Left ventricle myocardium inferior (tissue), 1 donor: ENCODE measurements around the gene EHBP1L1. TPM values are rescaled to one million over a fixed set of nuclear protein-coding genes. Genes with fewer than 3 reads are reported as not detected.

Experiments used
- DNase-seq: peaks from one replicate; pipeline ENCODE4 v3.0.0-alpha.2; 2020
- H3K27ac ChIP-seq: fragments of 200-600 bp; replicated peaks from 2 replicates; pipeline ENCODE4 v1.8.0; 2021
- H3K27me3 ChIP-seq: fragments of 200-600 bp; 2 replicates; pipeline ENCODE4 v1.8.0; 2021; ENCODE audit warnings: low read depth
- H3K36me3 ChIP-seq: fragments of 200-600 bp; 2 replicates; pipeline ENCODE4 v1.8.0; 2021
- H3K4me1 ChIP-seq: fragments of 200-600 bp; 2 replicates; pipeline ENCODE4 v1.8.0; 2021
- H3K4me3 ChIP-seq: fragments of 200-600 bp; 2 replicates; pipeline ENCODE4 v1.8.0; 2021; ENCODE audit warnings: mild to moderate bottlenecking, moderate library complexity
- H3K9me3 ChIP-seq: fragments of 200-600 bp; replicated peaks from 2 replicates; pipeline ENCODE4 v1.8.0; 2021
- intact Hi-C: fragments of 100-400 bp; cut with micrococcal nuclease; formaldehyde crosslinking; loops from one replicate; pipeline ENCODE4 v1.11.0; 2022
- total RNA-seq: library from RNA; stranded (reverse); fragmentation: NEBNext Ultra II Directional; extraction: Animal tissue kit (Norgen Biotek cat#: 25700); gene quantifications from one replicate; pipeline ENCODE4 v1.2.1, GENCODE V29; 2021
- TF ChIP-seq, protein P1 (sequence below): fragments of 200-600 bp; IDR thresholded peaks from 2 replicates; pipeline ENCODE4 v1.8.0; 2021; ENCODE audit warnings: antibody characterized with exemption, mild to moderate bottlenecking, borderline replicate concordance
- donor health status: DM: no; HTN: yes; CAD: no; lungs with severe emphysema.

Gene EHBP1L1
- total RNA-seq, 1 donor from 2014 or later = 69.5 TPM

GRCh38 chr11:65532388-65533064 is 43.3 kb upstream of the EHBP1L1 start:
- H3K27me3 ChIP-seq = no peaks in the 10 kb centered on the region
- intact Hi-C loops = loop anchor here (10.0 kb wide), 1 partner anchor 62 kb away; the partner anchor contains the start of gene KCNK7
- H3K36me3 ChIP-seq = peaks cover 84% of the 10 kb centered on the region
- no peak overlapping the region for H3K4me3 ChIP-seq
- TF ChIP-seq, protein P1, sequence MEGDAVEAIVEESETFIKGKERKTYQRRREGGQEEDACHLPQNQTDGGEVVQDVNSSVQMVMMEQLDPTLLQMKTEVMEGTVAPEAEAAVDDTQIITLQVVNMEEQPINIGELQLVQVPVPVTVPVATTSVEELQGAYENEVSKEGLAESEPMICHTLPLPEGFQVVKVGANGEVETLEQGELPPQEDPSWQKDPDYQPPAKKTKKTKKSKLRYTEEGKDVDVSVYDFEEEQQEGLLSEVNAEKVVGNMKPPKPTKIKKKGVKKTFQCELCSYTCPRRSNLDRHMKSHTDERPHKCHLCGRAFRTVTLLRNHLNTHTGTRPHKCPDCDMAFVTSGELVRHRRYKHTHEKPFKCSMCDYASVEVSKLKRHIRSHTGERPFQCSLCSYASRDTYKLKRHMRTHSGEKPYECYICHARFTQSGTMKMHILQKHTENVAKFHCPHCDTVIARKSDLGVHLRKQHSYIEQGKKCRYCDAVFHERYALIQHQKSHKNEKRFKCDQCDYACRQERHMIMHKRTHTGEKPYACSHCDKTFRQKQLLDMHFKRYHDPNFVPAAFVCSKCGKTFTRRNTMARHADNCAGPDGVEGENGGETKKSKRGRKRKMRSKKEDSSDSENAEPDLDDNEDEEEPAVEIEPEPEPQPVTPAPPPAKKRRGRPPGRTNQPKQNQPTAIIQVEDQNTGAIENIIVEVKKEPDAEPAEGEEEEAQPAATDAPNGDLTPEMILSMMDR = no peak
- no peak for DNase-seq
- H3K9me3 ChIP-seq = no peaks in the 10 kb centered on the region
- H3K4me1 ChIP-seq = no peaks in the 10 kb centered on the region
- H3K27ac ChIP-seq = no peak overlapping the region

DNA sequence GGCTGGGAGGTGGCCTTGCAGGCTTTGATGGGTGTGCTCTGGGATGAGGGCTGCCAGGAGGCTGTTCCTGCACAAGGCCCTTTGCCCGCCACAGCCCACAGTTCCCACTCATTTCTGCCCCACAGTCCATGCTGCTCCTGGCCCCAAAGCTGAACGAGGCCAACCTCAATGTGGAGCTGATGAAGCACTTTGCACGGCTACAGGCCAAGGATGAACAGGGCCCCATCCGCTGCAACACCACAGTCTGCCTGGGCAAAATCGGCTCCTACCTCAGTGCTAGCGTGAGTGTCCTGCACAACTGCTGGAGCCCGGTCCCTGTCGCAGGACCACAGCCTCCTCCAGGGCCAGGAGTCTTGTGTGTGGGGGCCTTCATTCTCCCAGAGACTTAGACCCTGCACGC is 40.8 kb upstream of the EHBP1L1 start:
- TF ChIP-seq, protein P1 = no peak
- DNase-seq = no peak
- H3K9me3 ChIP-seq = no peaks in the 10 kb centered on the region
- H3K4me1 ChIP-seq = peaks cover 9% of the 10 kb centered on the region
- peaks cover 78% of the 10 kb centered on the region for H3K36me3 ChIP-seq
- H3K27me3 ChIP-seq = no peaks in the 10 kb centered on the region
- H3K27ac ChIP-seq = no peak overlapping the region
- no peak overlapping the region for H3K4me3 ChIP-seq
- intact Hi-C loops = loop anchor here (10.0 kb wide), 1 partner anchor 60 kb away; the partner anchor contains the start of gene KCNK7

- Histone ChIP-seq H3K36me3 (peaks cover 63% of the 10 kb centered on the region), H3K27ac (no peak overlapping the region), H3K4me3 (no peak overlapping the region), H3K4me1 (peaks cover 24% of the 10 kb centered on the region), H3K27me3 (no peaks in the 10 kb centered on the region), H3K9me3 (no peaks in the 10 kb centered on the region)
- intact Hi-C loops = loop anchor here (10.0 kb wide), 1 partner anchor 58 kb away; the partner anchor contains the start of gene KCNK7
- TF ChIP-seq, protein P1 = no peak
- no peak for DNase-seq
Measured at GRCh38 chr11:65536412-65537295, 39.2 kb upstream of the EHBP1L1 start.

GRCh38 chr11:65537296-65537597 is 38.6 kb upstream of the EHBP1L1 start:
- Histone ChIP-seq H3K27ac (no peak overlapping the region), H3K36me3 (peaks cover 57% of the 10 kb centered on the region)
- intact Hi-C loops = loop anchor here (10.0 kb wide), 1 partner anchor 58 kb away; the partner anchor contains the start of gene KCNK7

GRCh38 chr11:65537620-65538231 is 38.1 kb upstream of the EHBP1L1 start:
- Histone ChIP-seq H3K4me3 (no peak overlapping the region), H3K9me3 (no peaks in the 10 kb centered on the region), H3K36me3 (peaks cover 52% of the 10 kb centered on the region), H3K4me1 (peaks cover 29% of the 10 kb centered on the region), H3K27ac (no peak overlapping the region), H3K27me3 (no peaks in the 10 kb centered on the region)
- TF ChIP-seq, protein P1 = no peak
- no peak for DNase-seq
- intact Hi-C loops = loop anchor here (10.0 kb wide), 1 partner anchor 57 kb away; the partner anchor contains the start of gene KCNK7

More at GRCh38 chr11:65537296-65537597, 38.6 kb upstream of the EHBP1L1 start:
- DNase-seq = no peak
- Histone ChIP-seq H3K4me3 (no peak overlapping the region), H3K4me1 (peaks cover 29% of the 10 kb centered on the region), H3K27me3 (no peaks in the 10 kb centered on the region), H3K9me3 (no peaks in the 10 kb centered on the region)
- TF ChIP-seq, protein P1 = no peak
